B cell (primary cell): ENCODE measurements around the gene ETFDH. TPM values are rescaled to one million over a fixed set of nuclear protein-coding genes. Genes with fewer than 3 reads are reported as not detected.

Source experiments
- ATAC-seq: fragments of 200-7000 bp; cut with Tn5 transposase; one replicate; pipeline ENCODE4 v1.10.0; 2021; ENCODE audit warnings: low read depth, mild to moderate bottlenecking, moderate number of reproducible peaks, moderate library complexity
- CTCF ChIA-PET: fragments of 350-600 bp; sonication (Branson Sonifier 250); formaldehyde crosslinking; loops from one replicate; lab custom pipeline; 2021; ENCODE audit warnings: antibody characterized with exemption, inconsistent platforms; lab: Charles Lee
- POLR2A ChIA-PET: fragments of 350-600 bp; sonication (Branson Sonifier 250); formaldehyde crosslinking; loops from one replicate; lab custom pipeline; 2021; ENCODE audit warnings: antibody characterized with exemption; lab: Charles Lee
- DNase-seq: peaks from one replicate; pipeline ENCODE4 v3.0.0; 2013
- H2AFZ ChIP-seq: 2 replicates; pipeline ENCODE4 v1.6.1; 2012; ENCODE audit warnings: mild to moderate bottlenecking, low read depth, low read length; ENCODE audit not compliant: insufficient read depth, poor library complexity, severe bottlenecking
- H3K27ac ChIP-seq, 2 donors: 1 replicate in 1 of 2; 2 replicates in 1 of 2; pipeline ENCODE4 v1.5.1; 2012 to 2013; ENCODE audit warnings: low read length in 2 of 2, mild to moderate bottlenecking in 2 of 2, moderate library complexity in 1 of 2
- H3K27me3 ChIP-seq, 4 experiments: fragments of 200-600 bp in 1 of 4; sonication (generic) in 1 of 4; replicated peaks in 1 of 4; 1 replicate in 2 of 4; 2 replicates in 2 of 4; pipeline versions ENCODE4 v1.6.1 to v1.7.0; 2013 to 2016; ENCODE audit warnings: low read length in 3 of 4, mild to moderate bottlenecking in 2 of 4, mixed read lengths in 1 of 4, moderate library complexity in 1 of 4; ENCODE audit not compliant: insufficient read depth in 4 of 4, control insufficient read depth in 3 of 4; ENCODE audit errors: control extremely low read depth in 1 of 4
- H3K36me3 ChIP-seq, 2 experiments: replicated peaks in 1 of 2; 1 replicate in 1 of 2; 2 replicates in 1 of 2; pipeline versions ENCODE4 v1.6.1 to v1.7.1; 2013; ENCODE audit warnings: low read length in 1 of 2; ENCODE audit not compliant: insufficient read depth in 2 of 2, control insufficient read depth in 1 of 2; ENCODE audit errors: control extremely low read depth in 1 of 2, extremely low read depth in 1 of 2
- H3K4me1 ChIP-seq, 2 donors: fragments of 200-600 bp in 1 of 2; sonication (generic) in 1 of 2; 1 replicate in 1 of 2; 2 replicates in 1 of 2; pipeline versions ENCODE4 v1.5.1 to v1.6.1; 2013 to 2017; ENCODE audit warnings: low read length in 2 of 2; ENCODE audit not compliant: control insufficient read depth in 2 of 2, insufficient read depth in 2 of 2
- H3K4me2 ChIP-seq: replicated peaks from 2 replicates; pipeline ENCODE3; 2012; ENCODE audit warnings: mild to moderate bottlenecking, low read depth, low read length; ENCODE audit not compliant: poor library complexity, severe bottlenecking
- H3K4me3 ChIP-seq, 5 experiments: fragments of 200-600 bp in 1 of 5; sonication (generic) in 1 of 5; 1 replicate in 3 of 5; 2 replicates in 2 of 5; pipeline versions ENCODE4 v1.5.1 to v1.7.0; 2011 to 2016; ENCODE audit warnings: low read length in 4 of 5, mild to moderate bottlenecking in 4 of 5, low read depth in 2 of 5, control low read depth in 1 of 5, moderate library complexity in 1 of 5; ENCODE audit not compliant: insufficient read depth in 1 of 5; ENCODE audit errors: control extremely low read depth in 1 of 5, extremely low read depth in 1 of 5
- H3K79me2 ChIP-seq: fragments of 200-600 bp; sonication (generic); one replicate; pipeline ENCODE4 v1.6.0; 2016; ENCODE audit warnings: low read length; ENCODE audit not compliant: control insufficient read depth, insufficient read depth
- H3K9ac ChIP-seq: fragments of 200-600 bp; sonication (generic); 2 replicates; pipeline ENCODE4 v1.6.1; 2017; ENCODE audit warnings: mild to moderate bottlenecking, low read length, moderate library complexity
- H3K9me3 ChIP-seq, 3 donors: one replicate each; pipeline versions ENCODE4 v1.6.1 to v1.7.1; 2013; ENCODE audit warnings: low read length in 2 of 3; ENCODE audit not compliant: control insufficient read depth in 2 of 3, insufficient read depth in 1 of 3; ENCODE audit errors: control extremely low read depth in 1 of 3
- H4K20me1 ChIP-seq: 2 replicates; pipeline ENCODE4 v1.6.0; 2012; ENCODE audit warnings: mild to moderate bottlenecking, low read length; ENCODE audit not compliant: insufficient read depth, control insufficient read depth, poor library complexity, severe bottlenecking
- H3K27ac Mint-ChIP-seq: one replicate; pipeline ENCODE4 v1.8.0; 2021; ENCODE audit warnings: mixed read lengths
- H3K27me3 Mint-ChIP-seq: one replicate; pipeline ENCODE4 v1.8.0; 2021; ENCODE audit warnings: mixed read lengths
- H3K4me1 Mint-ChIP-seq: one replicate; pipeline ENCODE4 v1.8.0; 2021; ENCODE audit warnings: mixed read lengths
- H3K4me3 Mint-ChIP-seq: one replicate; pipeline ENCODE4 v1.8.0; 2021; ENCODE audit warnings: mixed read lengths
- H3K9me3 Mint-ChIP-seq: one replicate; pipeline ENCODE4 v1.8.0; 2022; ENCODE audit warnings: mixed read lengths; ENCODE audit not compliant: insufficient read depth
- CTCF ChIP-seq: fragments of 200-600 bp; IDR thresholded peaks from one replicate; pipeline ENCODE4 v1.8.0; 2022; ENCODE audit warnings: antibody characterized with exemption, mild to moderate bottlenecking
- EZH2 ChIP-seq: IDR thresholded peaks from 2 replicates; pipeline ENCODE4 v1.6.1; 2012; ENCODE audit warnings: borderline replicate concordance, low read depth, mild to moderate bottlenecking, moderate library complexity, low read length; ENCODE audit not compliant: insufficient read depth, poor library complexity, severe bottlenecking
- WGBS: methylation state at CpG from one replicate; pipeline ENCODE4 v1.1.5; 2013; ENCODE audit warnings: missing lambda C conversion rate; ENCODE audit not compliant: insufficient coverage; 5-methylcytosine and 5-hydroxymethylcytosine counted together
- intact Hi-C: fragments of 100-400 bp; cut with micrococcal nuclease; formaldehyde crosslinking; loops from one replicate; pipeline ENCODE4 v1.10.0; 2022
- polyA plus RNA-seq: library from polyadenylated mRNA; depleted of rRNA; stranded (reverse); fragments of >200 nt; gene quantifications from 2 replicates; pipeline ENCODE4 v1.2.3, GENCODE V29; 2012
- total RNA-seq, 2 donors: library from RNA; stranded (reverse); fragments of 120-200 nt in 1 of 2; gene quantifications; 1 replicate in 1 of 2; 2 replicates in 1 of 2; pipeline versions ENCODE4 v1.2.3 to v1.2.4, GENCODE V29; 2013 to 2022

The ETFDH gene
- total and polyA plus RNA-seq, 2 donors (not counting 1 experiment from before 2014, with no cell fraction given) = 7.8 to 10.8 TPM

- H3K4me1 ChIP-seq = no peaks in the 10 kb centered on the region
- H3K4me3 ChIP-seq = no peak overlapping the region
- ATAC-seq = no peak
- Mint-ChIP-seq H3K4me3 (no peak overlapping the region), H3K4me1 (no peaks in the 10 kb centered on the region), H3K27me3 (peaks cover 29% of the 10 kb centered on the region), H3K27ac (no peak overlapping the region), H3K9me3 (no peaks in the 10 kb centered on the region)
- no peak overlapping the region for H3K4me2 ChIP-seq
- 100% methylated on average over 1 of the region's 2 CpGs for WGBS
- no peak for DNase-seq
- no peaks in the 10 kb centered on the region for H3K36me3 ChIP-seq
- H3K79me2 ChIP-seq = no peaks in the 10 kb centered on the region
- H3K27me3 ChIP-seq = peaks cover 0 to 17% (median 4%) of the 10 kb centered on the region in 4 experiments
- CTCF ChIA-PET = no interaction called here
- H3K27ac ChIP-seq = no peak overlapping the region
- TF ChIP-seq EZH2 = no peak
- no peak for TF ChIP-seq CTCF
- H2AFZ ChIP-seq = no peak overlapping the region
- no peaks in the 10 kb centered on the region for H3K9me3 ChIP-seq
- no peaks in the 10 kb centered on the region for H4K20me1 ChIP-seq
- POLR2A ChIA-PET = no interaction called here
- intact Hi-C loops = no loop called here
- H3K9ac ChIP-seq = no peak overlapping the region
Observed at GRCh38 chr4:158738866-158739265, 66.8 kb downstream of the ETFDH start.

GRCh38 chr4:158739600-158739999 lies 67.5 kb downstream of the ETFDH start:
- Histone ChIP-seq H3K27me3 (peaks cover 0 to 17% (median 4%) of the 10 kb centered on the region in 4 experiments), H3K27ac (no peak overlapping the region), H3K79me2 (no peaks in the 10 kb centered on the region), H3K36me3 (no peaks in the 10 kb centered on the region), H2AFZ (no peak overlapping the region), H3K4me1 (no peaks in the 10 kb centered on the region), H4K20me1 (no peaks in the 10 kb centered on the region), H3K9me3 (peaks cover 0 to 1% (median 0%) of the 10 kb centered on the region in 3 donors), H3K9ac (no peak overlapping the region), H3K4me2 (no peak overlapping the region), H3K4me3 (no peak overlapping the region)
- no peak for TF ChIP-seq EZH2
- no peak for TF ChIP-seq CTCF
- DNase-seq (no peak), ATAC-seq (no peak)
- Mint-ChIP-seq H3K4me1 (no peaks in the 10 kb centered on the region), H3K27me3 (peaks cover 23% of the 10 kb centered on the region), H3K27ac (no peak overlapping the region), H3K9me3 (no peaks in the 10 kb centered on the region), H3K4me3 (no peak overlapping the region)
- intact Hi-C loops = no loop called here
- ChIA-PET CTCF (no interaction called here), POLR2A (no interaction called here)
- WGBS = 100% methylated on average over 1 of the region's 2 CpGs
